CD4-positive, alpha-beta T cell treated with Interferon alpha-2 for 1 hour (primary cell): ENCODE data around the gene CERKL.

Experiments
- DNase-seq, 2 donors: peaks; one replicate each; pipeline ENCODE4 v3.0.0-alpha.2; 2020 to 2022

CERKL gene

GRCh38 chr2:181573140-181573736, 83.7 kb downstream of the CERKL start:
- DNase-seq = peak in 1 of 2 donors; percentile 5

GRCh38 chr2:181570833-181571661, 85.9 kb downstream of the CERKL start:
- DNase-seq = peak in 1 of 2 donors; percentile 4

- no peak for DNase-seq
Measured at GRCh38 chr2:181570059-181570458, 86.8 kb downstream of the CERKL start.

GRCh38 chr2:181566334-181567032, 90.4 kb downstream of the CERKL start:
- DNase-seq = no peak

GRCh38 chr2:181563101-181563692, 93.7 kb downstream of the CERKL start:
- DNase-seq = no peak

- DNase-seq = no peak
Measured at GRCh38 chr2:181558371-181558770, 98.5 kb downstream of the CERKL start.

GRCh38 chr2:181554061-181554830, 102.7 kb downstream of the CERKL start:
- no peak for DNase-seq

- no peak for DNase-seq
Measured at GRCh38 chr2:181553244-181553643, 103.7 kb downstream of the CERKL start.

GRCh38 chr2:181552808-181553207, 104.1 kb downstream of the CERKL start:
- DNase-seq = no peak

- no peak for DNase-seq
Measured at GRCh38 chr2:181546086-181546485, 110.8 kb downstream of the CERKL start.

GRCh38 chr2:181542170-181542569, 114.7 kb downstream of the CERKL start:
- DNase-seq = no peak

- no peak for DNase-seq
Measured at GRCh38 chr2:181540421-181540820, 116.5 kb downstream of the CERKL start.

GRCh38 chr2:181536730-181537129, 120.2 kb downstream of the CERKL start:
- DNase-seq = no peak

GRCh38 chr2:181528441-181528840, 128.5 kb downstream of the CERKL start:
- no peak for DNase-seq

- no peak for DNase-seq
Measured at GRCh38 chr2:181527058-181527457, 129.8 kb downstream of the CERKL start.

- DNase-seq = no peak
Measured at GRCh38 chr2:181526014-181526413, 130.9 kb downstream of the CERKL start.

GRCh38 chr2:181523756-181524155, 133.1 kb downstream of the CERKL start:
- DNase-seq = no peak

GRCh38 chr2:181520253-181520652, 136.7 kb downstream of the CERKL start:
- DNase-seq = no peak

GRCh38 chr2:181517685-181518301, 139.1 kb downstream of the CERKL start:
- peak in 1 of 2 donors; percentile 18 for DNase-seq

- DNase-seq = no peak
Measured at GRCh38 chr2:181516992-181517391, 139.9 kb downstream of the CERKL start.

- DNase-seq = no peak
Measured at GRCh38 chr2:181515719-181516118, 141.2 kb downstream of the CERKL start.

GRCh38 chr2:181500201-181500600, 156.7 kb downstream of the CERKL start:
- no peak for DNase-seq
